WTC11 (cell line): Measurements from ENCODE around the gene SPOCK1.

Source experiments
- CREM ChIP-seq: sonication (generic); formaldehyde crosslinking; IDR thresholded peaks from 2 replicates; pipeline ENCODE4 v1.8.1; 2022; ENCODE audit warnings: mild to moderate bottlenecking, missing genetic modification reagents, moderate library complexity
- CTCF ChIP-seq: fragments of 200-600 bp; IDR thresholded peaks from 2 replicates; pipeline ENCODE4 v1.8.0; 2022; ENCODE audit warnings: antibody characterized with exemption
- E2F1 ChIP-seq: sonication (generic); formaldehyde crosslinking; IDR thresholded peaks from 2 replicates; pipeline ENCODE4 v1.8.0; 2022; ENCODE audit warnings: mild to moderate bottlenecking, missing genetic modification reagents
- ESRRA ChIP-seq: sonication (generic); formaldehyde crosslinking; IDR thresholded peaks from 2 replicates; pipeline ENCODE4 v1.8.1; 2022; ENCODE audit warnings: mild to moderate bottlenecking, missing genetic modification reagents, borderline replicate concordance
- ETV6 ChIP-seq: sonication (generic); formaldehyde crosslinking; IDR thresholded peaks from 2 replicates; pipeline ENCODE4 v1.8.1; 2022; ENCODE audit warnings: mild to moderate bottlenecking, missing genetic modification reagents
- SP1 ChIP-seq: sonication (generic); formaldehyde crosslinking; conservative IDR thresholded peaks from 2 replicates; pipeline ENCODE4 v1.8.1; 2022; ENCODE audit warnings: missing genetic modification reagents
- ZNF263 ChIP-seq: sonication (generic); formaldehyde crosslinking; IDR thresholded peaks from 2 replicates; pipeline ENCODE4 v1.8.1; 2022; ENCODE audit warnings: low read depth, mild to moderate bottlenecking, moderate library complexity, missing genetic modification reagents
- TF ChIP-seq, protein P1 (sequence below): sonication (generic); formaldehyde crosslinking; IDR thresholded peaks from 2 replicates; pipeline ENCODE4 v1.8.1; 2022; ENCODE audit warnings: low read depth, missing genetic modification reagents, borderline replicate concordance

GRCh38 chr5:137195483-137195882, 303.6 kb downstream of the SPOCK1 start:
- no peak for TF ChIP-seq E2F1 (CRISPR knock-in tag)
- TF ChIP-seq CTCF = no peak
- TF ChIP-seq ETV6 (CRISPR knock-in tag) = no peak
- no peak for TF ChIP-seq ESRRA (CRISPR knock-in tag)
- TF ChIP-seq, protein P1, sequence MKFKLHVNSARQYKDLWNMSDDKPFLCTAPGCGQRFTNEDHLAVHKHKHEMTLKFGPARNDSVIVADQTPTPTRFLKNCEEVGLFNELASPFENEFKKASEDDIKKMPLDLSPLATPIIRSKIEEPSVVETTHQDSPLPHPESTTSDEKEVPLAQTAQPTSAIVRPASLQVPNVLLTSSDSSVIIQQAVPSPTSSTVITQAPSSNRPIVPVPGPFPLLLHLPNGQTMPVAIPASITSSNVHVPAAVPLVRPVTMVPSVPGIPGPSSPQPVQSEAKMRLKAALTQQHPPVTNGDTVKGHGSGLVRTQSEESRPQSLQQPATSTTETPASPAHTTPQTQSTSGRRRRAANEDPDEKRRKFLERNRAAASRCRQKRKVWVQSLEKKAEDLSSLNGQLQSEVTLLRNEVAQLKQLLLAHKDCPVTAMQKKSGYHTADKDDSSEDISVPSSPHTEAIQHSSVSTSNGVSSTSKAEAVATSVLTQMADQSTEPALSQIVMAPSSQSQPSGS (CRISPR knock-in tag) = no peak
- no peak for TF ChIP-seq ZNF263 (CRISPR knock-in tag)
- TF ChIP-seq SP1 (CRISPR knock-in tag) = no peak
- TF ChIP-seq CREM = no peak
